GM19395 (cell line): Measurements from ENCODE around the gene SGTA.
"Not testable (repeated sequence)": the region's sequence is repeated elsewhere in the genome, so short reads cannot be mapped to it uniquely, and the experiment has no call there.

ENCODE experiments used
- ATAC-seq: cut with Tn5 transposase; IDR thresholded peaks from one replicate; pipeline ENCODE4 v1.9.1; 2021; ENCODE audit warnings: mild to moderate bottlenecking, moderate library complexity; ENCODE audit not compliant: unreplicated experiment

SGTA gene

GRCh38 chr19:2782936-2783780, at the start of gene SGTA:
Gene SGTA (minus strand): TSS chr19:2783273. CDS start chr19:2769068, 14,205 bp downstream.
- ATAC-seq: peak; percentile 72

- no peak for ATAC-seq
These were observed 44.9 kb upstream of the SGTA start for GRCh38 chr19:2827840-2828489.

- ATAC-seq: no peak
These were observed 43.9 kb upstream of the SGTA start for GRCh38 chr19:2827022-2827421.

- no peak for ATAC-seq
These were observed 41.1 kb upstream of the SGTA start for GRCh38 chr19:2824129-2824528.

- no peak for ATAC-seq
These were observed 40.6 kb upstream of the SGTA start for GRCh38 chr19:2823646-2824045.

- no peak for ATAC-seq
These were observed 39.8 kb upstream of the SGTA start for GRCh38 chr19:2822846-2823245.

GRCh38 chr19:2820112-2820702, 37.1 kb upstream of the SGTA start:
- no peak for ATAC-seq

GRCh38 chr19:2819540-2820111, 36.6 kb upstream of the SGTA start, which contains the start of gene ZNF554:
Gene ZNF554 (plus strand): TSS chr19:2819868. CDS start chr19:2820072, 204 bp downstream.
- ATAC-seq: peak; percentile 78

- ATAC-seq: not testable (repeated sequence)
These were observed 34.3 kb upstream of the SGTA start for GRCh38 chr19:2817237-2817829.

GRCh38 chr19:2816641-2817040, 33.6 kb upstream of the SGTA start:
- ATAC-seq: no peak

- ATAC-seq: no peak
These were observed 32.9 kb upstream of the SGTA start for GRCh38 chr19:2815923-2816322.

- no peak for ATAC-seq
These were observed 32.1 kb upstream of the SGTA start for GRCh38 chr19:2815191-2815614.

GRCh38 chr19:2814426-2814825, 31.4 kb upstream of the SGTA start:
- ATAC-seq: no peak

- ATAC-seq: no peak
These were observed 30.4 kb upstream of the SGTA start for GRCh38 chr19:2813235-2814160.

GRCh38 chr19:2812414-2813234, 29.6 kb upstream of the SGTA start:
- ATAC-seq: no peak

- no peak for ATAC-seq
These were observed 28.8 kb upstream of the SGTA start for GRCh38 chr19:2811735-2812413.

GRCh38 chr19:2811221-2811722, 28.2 kb upstream of the SGTA start:
- ATAC-seq: no peak
